ENCODE measurements around the gene RPL10A. TPM values are rescaled to one million over a fixed set of nuclear protein-coding genes. Genes with fewer than 3 reads are reported as not detected.

The RPL10A gene
- total RNA-seq, 2 donors from 2014 or later = 691 to 715 TPM

Small RNAs within 50 kb of the gene (microRNA-seq; reads per million reads assigned to microRNA genes)
- gene MIR7111 = 0 reads per million in 2 donors

Other genes with a start within 250 kb of the RPL10A start
- 10 to 100 TPM; 24.1 to 26.4 TPM for gene ZNF76, start 208.7 kb upstream of the RPL10A start, total RNA-seq
- gene DEF6, start 170.6 kb upstream of the RPL10A start, total RNA-seq = 1 to 10 TPM; 2.5 to 4.7 TPM
- gene PPARD, start 125.8 kb upstream of the RPL10A start, total RNA-seq = 10 to 100 TPM; 14.1 to 21.3 TPM
- 1 to 10 TPM; 1.8 to 3.7 TPM for gene FANCE, start 16.1 kb upstream of the RPL10A start, total RNA-seq
- 10 to 100 TPM; 22.4 to 39.6 TPM for gene TEAD3, start 28.7 kb downstream of the RPL10A start, total RNA-seq
- under 1 TPM in 1 of 2 donors, not detected in 1; 0.32 TPM for gene TULP1, start 44.5 kb downstream of the RPL10A start, total RNA-seq
- 100 to 1,000 TPM; 101 to 117 TPM for gene FKBP5, start 220.5 kb downstream of the RPL10A start, total RNA-seq

Data from left cardiac atrium (tissue), 2 donors.